Progenitor cell of endocrine pancreas (in vitro differentiated cells): ENCODE measurements around the gene SLC6A16. TPM values are rescaled to one million over a fixed set of nuclear protein-coding genes. Genes with fewer than 3 reads are reported as not detected.

Experiments used
- DNase-seq: peaks from one replicate; pipeline ENCODE4 v3.0.0; 2021; ENCODE audit warnings: low spot score; ENCODE audit not compliant: unreplicated experiment
- H3K27ac Mint-ChIP-seq: 2 replicates; pipeline ENCODE4 v1.8.0; 2021; ENCODE audit warnings: mild to moderate bottlenecking, moderate library complexity, mixed read lengths
- H3K27me3 Mint-ChIP-seq: 2 replicates; pipeline ENCODE4 v1.8.0; 2021; ENCODE audit warnings: mixed read lengths
- H3K36me3 Mint-ChIP-seq: 2 replicates; pipeline ENCODE4 v1.8.0; 2022; ENCODE audit warnings: mixed read lengths; ENCODE audit not compliant: insufficient read depth
- H3K4me1 Mint-ChIP-seq: 2 replicates; pipeline ENCODE4 v1.8.0; 2021; ENCODE audit warnings: low read depth, mixed read lengths
- H3K4me3 Mint-ChIP-seq: 2 replicates; pipeline ENCODE4 v1.8.0; 2021; ENCODE audit warnings: low read depth, mild to moderate bottlenecking, moderate library complexity, mixed read lengths
- H3K9me3 Mint-ChIP-seq: 2 replicates; pipeline ENCODE4 v1.8.0; 2021; ENCODE audit warnings: low read depth, mixed read lengths
- total RNA-seq: library from RNA; stranded (reverse); gene quantifications from 2 replicates; pipeline ENCODE4 v1.2.1, GENCODE V29; 2021
- TF ChIP-seq, protein P1 (sequence below): fragments of 200-600 bp; sonication (generic); IDR thresholded peaks from one replicate; pipeline ENCODE4 v1.5.0; 2021; ENCODE audit warnings: antibody characterized with exemption, mild to moderate bottlenecking; ENCODE audit not compliant: unreplicated experiment

The SLC6A16 gene
- total RNA-seq, 1 donor from 2014 or later = 11.8 TPM

DNA sequence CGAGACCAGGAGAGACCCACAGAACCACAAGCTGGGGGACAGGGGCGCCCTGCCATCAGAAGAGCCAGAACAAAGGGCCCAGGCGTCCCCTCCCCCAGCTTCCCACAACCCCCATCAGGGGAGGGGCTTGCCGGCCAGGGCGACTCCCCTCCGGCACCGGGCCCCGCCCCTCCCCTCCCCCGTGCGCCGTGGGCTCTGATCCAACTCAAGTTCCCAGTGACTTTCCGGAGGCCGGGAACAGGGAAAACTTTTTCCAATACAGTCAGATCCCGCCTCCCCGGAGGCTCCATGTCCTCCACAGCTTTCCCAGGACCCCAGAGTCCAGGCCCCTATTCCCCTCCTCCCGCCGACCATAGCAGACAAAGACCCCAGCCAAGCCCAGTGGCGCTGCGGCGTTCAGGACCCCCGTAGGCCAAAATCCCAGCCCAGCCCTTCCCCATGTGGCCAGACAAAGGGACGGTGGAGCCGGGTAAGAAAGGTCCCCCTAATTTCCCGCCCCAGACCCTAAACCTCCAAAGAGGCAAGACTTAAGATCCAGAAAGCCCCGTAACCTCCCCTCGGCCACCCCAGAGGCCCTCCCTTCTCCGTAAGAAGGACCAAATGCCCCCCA is 36.6 kb upstream of the SLC6A16 start:
- Mint-ChIP-seq H3K36me3 (peaks cover 14% of the 10 kb centered on the region), H3K27ac (no peak overlapping the region), H3K9me3 (no peaks in the 10 kb centered on the region), H3K27me3 (no peaks in the 10 kb centered on the region), H3K4me3 (no peak overlapping the region), H3K4me1 (peaks cover 16% of the 10 kb centered on the region)
- peak; percentile 68 for DNase-seq
- TF ChIP-seq, protein P1, sequence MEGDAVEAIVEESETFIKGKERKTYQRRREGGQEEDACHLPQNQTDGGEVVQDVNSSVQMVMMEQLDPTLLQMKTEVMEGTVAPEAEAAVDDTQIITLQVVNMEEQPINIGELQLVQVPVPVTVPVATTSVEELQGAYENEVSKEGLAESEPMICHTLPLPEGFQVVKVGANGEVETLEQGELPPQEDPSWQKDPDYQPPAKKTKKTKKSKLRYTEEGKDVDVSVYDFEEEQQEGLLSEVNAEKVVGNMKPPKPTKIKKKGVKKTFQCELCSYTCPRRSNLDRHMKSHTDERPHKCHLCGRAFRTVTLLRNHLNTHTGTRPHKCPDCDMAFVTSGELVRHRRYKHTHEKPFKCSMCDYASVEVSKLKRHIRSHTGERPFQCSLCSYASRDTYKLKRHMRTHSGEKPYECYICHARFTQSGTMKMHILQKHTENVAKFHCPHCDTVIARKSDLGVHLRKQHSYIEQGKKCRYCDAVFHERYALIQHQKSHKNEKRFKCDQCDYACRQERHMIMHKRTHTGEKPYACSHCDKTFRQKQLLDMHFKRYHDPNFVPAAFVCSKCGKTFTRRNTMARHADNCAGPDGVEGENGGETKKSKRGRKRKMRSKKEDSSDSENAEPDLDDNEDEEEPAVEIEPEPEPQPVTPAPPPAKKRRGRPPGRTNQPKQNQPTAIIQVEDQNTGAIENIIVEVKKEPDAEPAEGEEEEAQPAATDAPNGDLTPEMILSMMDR = no peak

DNA sequence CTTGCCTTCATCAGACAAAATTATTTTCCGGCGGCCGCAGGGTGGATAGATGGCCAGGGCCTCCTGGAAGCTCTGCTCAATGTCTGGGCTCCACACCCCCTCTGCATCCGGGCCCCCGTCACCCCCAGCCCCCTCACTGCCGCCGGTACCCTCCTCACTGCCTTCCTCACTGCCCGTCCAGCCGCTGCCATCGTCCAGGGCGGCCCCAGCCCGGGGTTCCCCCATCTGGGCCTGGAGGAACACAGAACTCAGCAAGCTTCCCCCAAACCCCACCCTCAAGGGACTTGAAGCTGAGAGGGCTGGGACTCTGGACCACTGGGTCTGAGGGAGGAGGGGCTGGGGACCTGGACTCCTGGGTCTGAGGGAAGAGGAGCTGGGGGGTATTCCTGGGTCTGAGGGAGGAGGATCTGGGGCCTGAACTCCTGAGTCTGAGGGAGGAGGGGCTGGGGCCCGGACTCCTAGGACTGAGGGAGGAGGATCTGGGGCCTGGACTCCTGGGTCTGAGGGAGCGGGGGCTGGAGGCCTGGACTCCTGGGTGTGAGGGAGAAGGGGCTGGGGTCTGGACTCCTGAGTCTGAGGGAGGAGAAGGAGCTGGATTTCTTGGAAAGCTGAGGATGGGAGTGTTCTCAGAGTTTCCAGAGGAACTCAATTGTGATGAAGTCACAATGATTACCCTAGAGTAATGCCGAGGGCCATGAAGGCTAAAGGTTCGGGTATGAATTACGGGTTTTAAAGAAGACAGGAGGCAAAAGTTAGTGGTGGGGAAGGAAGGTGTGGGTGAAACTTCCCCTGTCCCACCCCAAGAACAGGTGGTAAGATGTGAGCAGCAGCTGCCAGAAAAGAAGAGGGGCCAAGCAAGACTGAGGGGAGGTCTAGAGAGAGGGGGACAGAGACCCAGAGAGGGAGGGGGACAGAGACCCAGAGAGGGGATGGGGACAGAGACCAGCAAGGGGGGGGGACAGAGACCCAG is 35.1 kb upstream of the SLC6A16 start:
- no peak overlapping the region for H3K4me3 Mint-ChIP-seq
- no peaks in the 10 kb centered on the region for H3K27me3 Mint-ChIP-seq
- H3K27ac Mint-ChIP-seq = no peak overlapping the region
- H3K9me3 Mint-ChIP-seq = no peaks in the 10 kb centered on the region
- H3K4me1 Mint-ChIP-seq = peaks cover 22% of the 10 kb centered on the region
- H3K36me3 Mint-ChIP-seq = peaks cover 22% of the 10 kb centered on the region
- TF ChIP-seq, protein P1 = no peak
- DNase-seq = no peak

DNA sequence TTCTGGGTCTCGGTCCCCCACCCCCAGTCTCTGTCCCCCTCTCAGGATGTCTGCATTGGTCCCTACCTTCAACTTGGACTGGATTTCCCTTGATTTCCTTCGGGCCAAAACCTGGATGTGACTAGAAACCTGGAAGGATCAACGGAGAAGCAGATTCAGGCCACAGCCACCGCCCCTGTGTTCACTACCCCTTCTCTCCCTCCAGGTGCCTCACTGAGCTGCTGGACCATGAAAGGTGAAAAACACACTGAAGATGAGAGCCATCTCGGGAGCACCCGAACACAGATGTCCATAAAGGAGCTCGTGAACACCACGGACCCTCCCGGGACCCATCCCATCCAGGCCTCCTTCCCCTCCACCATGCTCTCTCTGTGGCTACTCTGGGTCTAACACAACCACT is 32.2 kb upstream of the SLC6A16 start:
- peak overlapping the region; percentile 86 for H3K27ac Mint-ChIP-seq
- TF ChIP-seq, protein P1 = no peak
- no peak overlapping the region for H3K4me3 Mint-ChIP-seq
- peaks cover 22% of the 10 kb centered on the region for H3K4me1 Mint-ChIP-seq
- DNase-seq = no peak
- peaks cover 34% of the 10 kb centered on the region for H3K36me3 Mint-ChIP-seq
- H3K27me3 Mint-ChIP-seq = no peaks in the 10 kb centered on the region
- no peaks in the 10 kb centered on the region for H3K9me3 Mint-ChIP-seq

DNA sequence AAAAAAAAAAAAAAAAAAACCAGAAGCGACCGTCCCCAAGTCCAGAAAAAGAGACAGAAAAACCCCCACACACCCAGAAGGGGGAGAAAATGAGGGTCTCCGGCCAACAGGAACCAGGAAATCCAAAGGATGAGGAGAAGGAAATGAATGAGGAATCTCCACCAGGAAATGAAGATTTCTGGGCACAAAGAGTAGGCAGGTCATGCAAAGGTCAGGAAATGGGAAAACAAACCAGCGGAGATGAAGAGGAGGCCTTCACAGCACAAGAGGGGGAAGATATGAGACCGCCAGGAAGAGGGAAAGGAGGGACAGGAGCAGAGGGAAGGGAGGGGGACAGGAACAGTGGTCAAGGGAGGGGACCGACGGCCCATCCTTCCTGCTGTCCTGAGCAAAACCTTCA is 31.4 kb upstream of the SLC6A16 start:
- peak overlapping the region; percentile 86 for H3K27ac Mint-ChIP-seq
- H3K27me3 Mint-ChIP-seq = no peaks in the 10 kb centered on the region
- TF ChIP-seq, protein P1 = no peak
- H3K4me1 Mint-ChIP-seq = peaks cover 22% of the 10 kb centered on the region
- peaks cover 36% of the 10 kb centered on the region for H3K36me3 Mint-ChIP-seq
- H3K4me3 Mint-ChIP-seq = peak overlapping the region; percentile 48
- H3K9me3 Mint-ChIP-seq = no peaks in the 10 kb centered on the region
- no peak for DNase-seq

DNA sequence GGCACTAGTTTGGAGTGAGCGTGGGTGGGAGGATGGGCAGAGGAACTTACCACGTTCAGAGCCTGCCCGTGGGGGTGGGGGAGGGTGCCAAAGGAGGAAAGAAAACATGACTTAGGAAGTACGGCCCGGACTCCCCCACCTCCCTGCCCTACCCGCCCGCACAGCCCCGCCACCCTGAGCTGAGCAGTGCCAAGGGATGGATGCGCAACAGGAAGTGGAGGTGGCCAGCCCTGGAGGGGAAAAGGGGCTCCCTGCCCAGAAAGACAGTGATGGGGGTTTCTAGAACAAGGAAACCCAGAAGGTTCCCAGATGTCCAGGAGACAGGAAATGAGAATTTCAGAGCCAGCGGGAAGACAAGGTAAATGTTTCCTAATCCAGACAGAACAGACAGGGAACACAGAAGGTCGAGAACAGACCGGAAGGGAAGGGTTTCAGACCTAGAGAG is 30.9 kb upstream of the SLC6A16 start:
- no peaks in the 10 kb centered on the region for H3K9me3 Mint-ChIP-seq
- no peaks in the 10 kb centered on the region for H3K27me3 Mint-ChIP-seq
- DNase-seq = no peak
- H3K4me3 Mint-ChIP-seq = peak overlapping the region; percentile 48
- H3K27ac Mint-ChIP-seq = peak overlapping the region; percentile 86
- TF ChIP-seq, protein P1 = no peak
- H3K36me3 Mint-ChIP-seq = peaks cover 39% of the 10 kb centered on the region
- H3K4me1 Mint-ChIP-seq = peaks cover 22% of the 10 kb centered on the region
